Adrenal gland (tissue), 5 donors: ENCODE measurements around the gene TTC22.

Experiments used
- CTCF ChIP-seq, 6 experiments: fragments of 450-650 bp in 4 of 6; fragments of 200-600 bp in 2 of 6; sonication (generic) in 1 of 6; IDR thresholded peaks; 1 replicate in 5 of 6; 2 replicates in 1 of 6; pipeline versions ENCODE4 v1.5.1 to v1.8.0; 2016 to 2021; ENCODE audit warnings: antibody characterized with exemption in 6 of 6, mild to moderate bottlenecking in 2 of 6, moderate library complexity in 1 of 6
- POLR2A ChIP-seq, 2 donors: fragments of 450-650 bp; IDR thresholded peaks; one replicate each; pipeline ENCODE4 v1.6.1; 2017; ENCODE audit warnings: antibody characterized with exemption in 2 of 2, mild to moderate bottlenecking in 2 of 2, moderate library complexity in 1 of 2
- donor health status: DM: no; HTN: no; CAD: no.

DNA sequence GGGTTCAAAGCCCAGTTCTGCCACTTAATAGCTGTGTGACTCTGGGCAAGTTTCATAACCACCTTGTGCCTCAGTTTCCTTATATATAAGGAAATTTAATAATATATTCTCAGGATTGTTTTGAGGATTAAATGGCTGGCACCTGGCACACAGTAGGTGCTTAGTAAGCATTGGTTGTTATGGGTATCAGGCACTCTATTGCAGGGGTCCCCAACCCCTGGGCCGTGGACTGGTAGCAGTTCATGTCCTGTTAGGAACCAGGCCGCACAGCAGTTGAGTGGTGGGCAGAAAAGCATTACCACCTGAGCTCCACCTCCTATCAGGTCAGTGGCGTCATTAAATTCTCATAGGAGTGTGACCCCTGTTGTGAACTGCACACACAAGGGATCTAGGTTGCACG is 55.3 kb downstream of the TTC22 start:
- TF ChIP-seq CTCF (IDR thresholded peaks at IDR 0.05) = no peak
- TF ChIP-seq POLR2A (IDR thresholded peaks at IDR 0.05) = no peak
